ENCODE data around the gene SRC.

SRC gene

DNA sequence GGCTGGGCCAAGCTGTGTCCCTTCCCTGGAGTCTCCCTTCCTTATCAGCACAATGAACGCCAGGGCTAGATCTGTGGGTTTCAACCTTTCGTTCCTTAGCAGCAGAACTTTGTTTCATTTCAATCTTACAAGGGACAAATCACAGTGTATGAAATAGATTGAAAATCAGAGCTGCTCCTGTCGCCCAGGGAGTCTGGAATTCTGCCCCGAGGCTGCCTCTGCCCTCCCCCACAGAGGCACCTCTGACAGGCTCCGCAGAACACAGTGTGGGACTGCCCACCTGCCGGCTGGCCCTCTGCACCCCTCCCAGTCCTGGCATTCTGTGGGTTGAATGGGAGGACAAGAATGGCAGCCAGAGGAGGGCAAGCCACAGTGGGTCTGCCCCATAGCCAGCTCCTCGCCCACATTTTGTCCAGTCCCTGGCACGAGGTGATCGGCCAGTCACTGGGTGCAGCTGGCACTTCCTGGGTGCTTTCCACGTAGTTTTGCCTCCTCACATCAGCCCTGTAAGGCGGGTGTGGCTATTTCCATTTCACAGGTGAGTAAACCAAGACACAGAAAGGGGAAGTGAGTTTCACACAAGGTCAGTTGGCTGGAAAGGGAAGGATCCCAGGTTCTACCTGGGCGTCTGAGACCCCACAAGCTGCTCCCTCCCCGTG, 30.4 kb upstream of the SRC start:
- no peak for DNase-seq

DNA sequence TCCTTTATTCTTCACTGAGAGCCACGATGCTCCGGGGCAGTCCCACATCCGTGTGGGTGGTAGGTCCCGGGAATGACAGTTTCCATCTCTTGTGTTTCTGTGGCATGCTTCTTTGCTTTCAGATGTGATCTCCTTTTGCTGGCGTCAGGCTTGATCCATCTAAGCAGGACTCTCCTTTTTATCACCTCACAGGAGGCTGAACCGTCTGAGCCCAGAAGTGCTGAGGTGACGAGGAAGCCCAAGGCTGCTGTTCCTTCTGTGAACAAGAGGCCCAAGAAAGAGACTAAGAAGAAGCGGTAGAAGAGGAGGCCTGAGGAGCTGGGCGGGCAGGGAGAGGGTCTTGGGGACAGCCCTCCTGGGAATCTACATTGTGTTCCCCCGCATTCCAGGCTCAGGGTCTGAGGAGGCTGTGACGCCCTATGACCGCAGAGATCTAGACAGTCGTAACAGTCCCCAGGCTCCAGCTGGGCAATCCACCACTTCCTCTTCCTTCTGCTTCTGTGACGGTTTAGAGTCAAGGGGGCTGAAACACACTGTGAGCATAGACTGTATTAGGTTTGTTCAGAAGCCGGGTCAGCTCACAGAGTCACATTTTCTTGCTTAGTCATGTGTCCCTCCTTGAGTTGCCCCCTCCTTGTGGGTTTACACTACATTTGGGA, 29.7 kb upstream of the SRC start:
- peak; percentile 43 for DNase-seq

DNA sequence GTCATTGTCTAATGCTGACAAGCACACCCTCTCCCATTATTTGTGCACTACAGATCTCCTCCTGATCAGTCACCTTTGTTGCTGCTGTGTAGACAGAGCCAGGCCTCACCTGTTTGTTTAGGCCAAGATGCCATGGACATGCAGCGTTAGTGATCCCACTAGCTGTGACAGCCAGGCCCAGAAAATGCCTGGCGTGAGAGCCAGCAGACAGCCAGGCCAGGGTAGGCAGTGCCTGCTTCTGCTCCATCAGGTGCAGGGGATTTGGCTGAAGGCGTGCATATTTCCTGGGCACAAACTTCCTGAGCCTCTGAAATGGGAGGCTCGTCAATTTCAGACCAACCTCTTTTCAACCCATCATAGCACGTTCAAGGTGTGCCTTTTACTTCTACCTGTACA, 29.2 kb upstream of the SRC start:
- no peak for DNase-seq

DNA sequence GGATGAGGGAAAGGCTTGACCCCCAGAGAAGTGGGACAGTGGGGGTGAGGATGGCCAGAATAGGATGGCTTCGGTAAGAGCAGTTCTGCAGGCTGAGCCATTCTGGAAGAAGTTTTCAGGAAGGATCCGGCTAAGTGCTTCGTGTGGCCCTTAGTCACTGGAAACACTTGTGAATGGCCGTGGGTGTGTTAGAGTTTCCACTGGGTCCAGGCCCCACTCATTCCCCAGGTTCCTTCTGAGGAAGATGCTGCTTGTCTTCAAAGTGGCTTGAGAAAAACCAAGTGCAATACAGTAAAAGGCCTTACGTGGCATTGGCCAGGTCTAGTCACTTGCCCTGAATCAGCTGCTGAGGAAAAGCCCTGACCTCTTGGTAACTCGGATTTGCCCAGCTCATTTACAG, 28.6 kb upstream of the SRC start:
- no peak for DNase-seq

DNA sequence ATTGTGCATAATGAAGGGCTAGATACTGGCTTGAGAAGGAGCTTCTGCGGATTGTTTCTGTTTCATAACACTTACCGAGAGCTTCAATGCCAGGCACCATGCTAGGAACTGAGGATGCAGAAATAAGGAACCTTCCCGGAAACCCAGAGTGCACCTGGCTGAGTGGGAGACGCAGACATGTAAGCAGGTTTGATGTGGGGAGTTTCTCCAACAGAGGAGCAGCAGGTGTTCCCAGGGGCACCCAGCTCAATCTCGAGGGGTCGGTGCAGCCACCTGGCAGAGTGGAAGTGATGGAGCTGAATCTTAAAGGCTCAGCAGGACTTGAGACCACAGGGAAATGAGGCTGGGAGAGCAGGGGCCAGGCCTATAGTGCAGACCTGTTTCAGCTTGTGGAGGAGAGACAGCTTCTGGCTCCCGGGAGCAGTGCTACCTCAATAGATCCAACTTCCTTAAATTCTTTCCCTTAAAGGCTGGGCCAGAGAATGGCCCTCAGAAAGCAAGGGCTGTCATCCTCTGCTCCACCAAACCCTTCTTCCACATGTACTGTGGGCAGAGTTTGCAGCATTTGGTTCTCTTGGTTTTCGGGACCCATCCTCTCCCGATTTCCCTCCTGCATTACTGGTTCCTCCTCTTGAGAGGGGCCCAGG, 27.8 kb upstream of the SRC start:
- no peak for DNase-seq

DNA sequence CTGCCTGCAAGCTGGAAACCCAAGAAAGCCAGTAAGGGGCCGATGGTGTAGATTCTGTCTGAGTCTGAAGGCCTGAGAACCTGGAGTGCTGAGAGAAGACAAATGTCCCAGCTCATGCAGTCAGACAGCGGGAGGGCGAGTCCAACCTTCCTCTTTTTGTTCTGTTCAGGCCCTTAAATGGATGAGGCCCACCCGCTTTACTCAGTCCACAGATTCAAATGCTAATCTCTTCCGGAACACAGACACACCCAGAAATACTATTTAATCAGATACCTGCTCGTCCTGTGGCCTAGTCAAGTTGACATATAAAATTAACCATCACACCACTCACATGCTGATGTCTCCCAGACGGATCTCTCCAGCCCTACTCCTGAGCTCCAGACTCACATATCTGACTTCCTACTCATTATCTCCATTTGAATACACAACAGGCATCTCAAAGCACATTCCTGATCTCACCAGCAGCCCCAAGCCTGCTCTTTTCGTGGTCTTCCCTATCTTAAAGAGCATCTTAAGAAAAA, 26.7 kb upstream of the SRC start:
- DNase-seq = no peak

DNA sequence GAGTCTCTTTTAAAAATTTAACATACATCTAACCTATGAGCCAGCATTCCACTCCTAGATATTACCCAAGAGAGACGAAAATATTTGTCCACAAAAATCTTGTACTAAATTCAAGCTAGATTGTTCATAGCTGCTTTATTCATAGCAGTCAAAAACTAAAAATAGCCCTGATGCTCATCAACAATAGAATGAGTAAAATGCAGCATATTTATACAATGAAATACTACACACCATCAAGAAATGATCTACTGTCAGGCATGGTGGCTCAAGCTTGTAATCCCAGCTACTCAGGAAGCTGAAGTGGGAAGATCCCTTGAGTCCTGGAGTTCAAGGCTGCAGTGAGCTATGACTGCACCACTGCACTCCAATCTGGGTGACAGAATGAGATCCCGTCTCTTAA, 22.0 kb upstream of the SRC start:
- no peak for DNase-seq

DNA sequence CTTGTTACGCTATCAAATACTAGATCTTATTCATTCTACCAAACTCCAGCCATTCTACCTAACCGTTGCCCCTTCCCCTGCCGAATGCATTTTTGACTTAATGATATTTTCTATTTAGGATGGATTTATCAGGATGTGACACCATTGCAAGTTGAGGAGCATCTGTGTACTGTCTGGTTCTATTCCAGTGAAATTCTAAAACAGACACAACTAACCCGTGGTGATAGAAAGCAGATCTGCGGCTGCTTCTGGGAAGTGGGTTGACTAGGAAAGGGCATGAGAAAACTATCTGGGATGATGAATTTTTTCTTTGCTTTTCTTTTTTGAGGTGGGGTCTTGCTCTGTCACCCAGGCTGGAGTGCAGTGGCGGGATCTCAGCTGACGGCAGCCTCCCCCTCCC, 20.7 kb upstream of the SRC start:
- no peak for DNase-seq

DNA sequence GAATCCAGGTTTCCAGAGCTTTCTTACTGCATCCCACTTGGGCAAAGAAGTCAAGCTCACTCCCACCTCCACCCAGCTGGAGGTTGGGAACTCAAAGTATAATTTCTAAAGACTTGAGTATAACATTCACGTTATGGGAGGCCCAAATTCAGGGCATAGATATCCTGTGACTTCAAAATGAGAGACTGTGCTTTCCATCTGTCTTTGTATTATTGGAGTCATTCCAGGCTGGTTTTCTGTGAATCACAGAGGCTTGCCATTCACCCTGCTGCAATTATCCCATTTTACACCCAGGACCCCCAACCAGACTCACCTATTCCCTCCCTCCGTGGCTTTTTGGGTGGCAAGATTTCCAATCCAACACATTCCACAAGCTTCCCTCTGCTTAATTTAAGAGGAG, 19.3 kb upstream of the SRC start:
- DNase-seq = no peak

DNA sequence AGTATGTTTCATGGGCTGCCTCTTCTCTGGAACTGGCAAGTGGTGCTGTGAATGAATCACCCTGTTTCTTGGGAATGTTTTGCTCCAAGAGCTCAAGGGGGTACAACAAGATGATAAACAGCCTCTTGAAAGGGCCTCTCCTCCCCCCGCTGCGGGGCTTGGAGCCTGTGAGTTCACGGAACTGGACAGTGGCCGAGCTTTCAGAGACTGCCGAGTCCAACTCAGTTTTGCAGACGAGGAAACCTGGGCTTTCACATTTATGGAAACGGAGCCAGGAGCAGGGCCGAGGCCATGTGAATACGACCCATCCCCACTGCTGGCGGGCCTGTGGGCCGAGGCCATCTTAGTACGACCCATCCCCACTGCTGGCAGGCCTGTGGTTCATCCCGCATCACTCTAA, 18.2 kb upstream of the SRC start:
- no peak for DNase-seq

DNA sequence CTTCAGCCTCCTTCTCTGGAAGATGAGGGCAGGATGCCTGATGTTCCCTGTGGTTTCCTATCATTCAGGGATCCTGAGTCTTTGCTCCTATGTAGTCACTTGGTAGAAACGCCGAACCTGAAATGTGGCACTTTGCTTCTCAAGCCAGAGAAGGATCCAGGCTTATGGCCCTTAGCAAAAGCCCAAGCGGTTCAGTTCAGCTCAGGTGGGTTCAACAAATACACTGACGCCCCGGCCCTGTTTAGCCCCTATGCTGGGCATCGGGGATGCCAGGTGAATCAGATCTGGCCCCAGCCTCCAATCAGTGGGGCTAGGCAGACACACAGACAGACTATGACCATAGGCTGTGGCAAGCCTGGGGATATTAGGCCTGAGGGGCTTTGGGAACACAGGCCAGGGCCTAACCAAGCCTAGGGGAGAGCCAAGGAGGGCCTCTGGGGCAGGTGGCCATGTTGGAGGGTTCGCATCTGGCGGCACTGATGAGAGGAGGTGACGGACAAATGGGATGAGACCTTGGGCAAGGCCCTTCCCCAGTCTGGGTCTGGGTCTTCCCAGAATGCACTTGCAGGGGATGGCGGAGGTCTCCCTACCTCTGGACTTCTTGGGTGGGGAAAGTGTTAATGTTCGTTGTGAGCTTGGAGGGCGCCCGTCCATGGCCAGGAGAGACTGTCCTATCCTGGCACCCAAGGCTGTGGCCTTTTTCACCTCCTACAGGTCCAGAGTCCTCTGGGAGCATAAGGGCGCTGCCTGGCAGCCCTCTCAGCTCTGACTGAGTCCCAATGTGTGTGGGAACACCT, 17.6 kb upstream of the SRC start:
- DNase-seq = no peak

DNA sequence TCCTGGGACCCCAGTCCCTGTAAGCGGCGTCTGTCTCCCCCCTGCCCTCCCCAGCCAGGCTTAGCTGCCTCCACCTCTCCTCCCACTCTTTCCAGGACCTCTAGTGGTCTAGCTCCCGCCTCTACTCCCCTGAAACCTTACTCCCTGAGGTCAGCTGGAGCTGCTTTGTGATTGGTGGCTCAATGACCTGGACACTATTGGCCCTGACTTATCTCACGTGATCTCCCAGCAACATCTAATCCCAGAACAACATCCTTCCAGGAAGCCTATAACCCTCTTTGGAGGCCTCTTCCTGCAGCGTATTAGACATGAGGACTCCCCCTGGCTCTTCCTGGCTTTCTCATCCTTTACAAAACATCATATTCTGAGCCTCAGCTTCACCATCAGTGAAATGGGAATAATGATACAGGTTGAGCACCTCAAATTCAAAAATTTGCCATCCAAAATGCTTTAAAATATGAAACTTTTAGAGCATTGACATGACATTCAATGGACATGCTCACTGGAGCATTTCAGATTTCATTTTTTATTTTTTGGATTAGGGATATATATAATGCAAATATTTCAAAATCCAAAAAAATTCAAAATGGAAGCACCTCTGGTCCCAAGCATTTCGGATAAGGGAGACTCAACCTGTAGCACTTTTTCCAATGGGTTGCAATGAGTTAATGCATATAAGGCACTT, 16.3 kb upstream of the SRC start:
- DNase-seq = no peak

DNA sequence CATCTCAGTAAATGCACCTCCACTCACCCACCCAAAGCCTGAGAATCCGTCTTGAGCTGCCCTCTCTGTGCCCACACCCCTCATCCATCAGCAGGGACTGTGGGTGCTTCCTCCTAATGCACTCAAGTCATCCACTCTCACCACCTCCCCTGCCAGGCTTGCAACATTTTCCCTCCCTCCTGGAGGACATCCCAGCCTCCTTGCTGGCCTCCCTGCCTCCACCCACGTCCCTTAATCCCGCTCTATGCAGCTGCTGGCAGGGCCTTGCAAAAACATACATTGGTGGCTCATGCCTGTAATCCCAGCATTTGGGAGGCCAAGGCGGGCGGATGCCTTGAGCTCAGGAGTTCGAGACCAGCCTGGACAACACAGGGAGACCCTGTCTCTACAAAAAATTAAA, 15.6 kb upstream of the SRC start:
- no peak for DNase-seq

DNA sequence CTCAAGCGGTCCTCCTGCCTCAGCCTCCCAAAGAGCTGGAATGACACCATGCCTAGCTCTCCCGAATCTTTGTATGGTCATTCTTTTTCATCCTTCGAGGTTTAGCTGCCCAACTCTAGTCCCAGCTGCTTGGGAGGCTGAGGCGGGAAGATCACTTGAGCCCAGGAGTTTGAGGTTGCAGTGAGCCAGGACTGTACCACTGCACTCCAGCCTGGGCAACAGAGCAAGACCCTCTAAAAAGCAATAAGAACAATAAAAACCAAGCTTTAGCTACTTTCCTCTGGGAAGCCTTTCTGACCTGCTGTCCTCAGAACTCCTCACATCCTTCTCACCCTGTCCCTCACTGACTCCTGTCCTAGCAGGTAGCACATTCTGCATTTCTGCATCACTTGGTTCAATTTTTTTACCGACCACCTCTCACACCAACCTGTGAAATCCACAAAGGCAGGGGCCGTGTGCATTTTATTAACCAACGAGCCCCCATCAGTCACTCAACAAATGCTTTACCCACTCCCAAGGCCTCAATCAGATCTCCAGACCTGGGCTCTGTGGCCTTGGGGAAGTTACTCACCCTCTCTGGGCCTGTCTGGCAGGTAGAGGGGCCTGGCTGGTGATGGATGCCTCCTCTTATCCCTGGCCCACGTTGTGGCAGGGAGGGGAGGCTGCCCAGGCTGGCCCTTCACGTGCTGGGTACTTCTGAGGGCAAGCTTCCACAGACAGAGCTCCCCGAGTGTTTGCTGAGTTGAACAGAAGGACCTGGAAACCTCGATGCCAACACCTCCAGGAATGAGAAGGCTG, 14.7 kb upstream of the SRC start:
- no peak for DNase-seq

DNA sequence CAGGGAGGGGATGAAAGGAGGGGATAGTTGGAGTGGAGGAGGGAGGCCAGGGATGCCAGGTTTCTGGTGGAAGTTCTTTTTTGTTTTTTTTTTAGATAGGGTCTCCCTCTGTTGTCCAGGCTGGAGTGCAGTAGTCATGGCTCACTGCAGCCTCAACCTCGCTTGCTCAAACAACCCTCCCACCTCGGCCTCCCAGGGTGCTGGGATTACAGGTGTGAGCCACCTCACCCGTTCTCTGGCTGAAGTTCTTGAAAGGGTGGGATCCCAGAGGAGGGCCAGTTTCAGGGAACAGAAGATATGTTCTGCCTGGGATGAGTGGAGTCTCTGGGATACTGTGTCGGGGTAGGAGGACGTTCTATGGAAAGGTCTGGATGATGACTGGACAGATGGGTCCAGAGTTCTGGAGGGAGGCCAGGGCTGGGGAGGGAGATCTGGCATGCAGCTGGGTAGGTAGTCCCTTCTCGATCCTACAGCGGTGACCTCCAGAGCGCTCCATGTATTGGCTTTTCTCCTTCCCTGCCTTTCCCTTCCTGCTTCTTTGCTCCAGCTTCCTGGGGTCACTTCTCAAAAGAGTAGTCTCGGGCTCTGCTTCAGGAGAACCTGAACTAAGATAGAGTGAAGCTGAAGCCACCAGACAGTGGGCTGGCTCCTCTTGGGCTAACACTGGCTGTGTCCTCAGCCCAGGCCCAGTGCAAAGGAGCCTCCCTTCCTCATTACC, 12.7 kb upstream of the SRC start:
- no peak for DNase-seq

DNA sequence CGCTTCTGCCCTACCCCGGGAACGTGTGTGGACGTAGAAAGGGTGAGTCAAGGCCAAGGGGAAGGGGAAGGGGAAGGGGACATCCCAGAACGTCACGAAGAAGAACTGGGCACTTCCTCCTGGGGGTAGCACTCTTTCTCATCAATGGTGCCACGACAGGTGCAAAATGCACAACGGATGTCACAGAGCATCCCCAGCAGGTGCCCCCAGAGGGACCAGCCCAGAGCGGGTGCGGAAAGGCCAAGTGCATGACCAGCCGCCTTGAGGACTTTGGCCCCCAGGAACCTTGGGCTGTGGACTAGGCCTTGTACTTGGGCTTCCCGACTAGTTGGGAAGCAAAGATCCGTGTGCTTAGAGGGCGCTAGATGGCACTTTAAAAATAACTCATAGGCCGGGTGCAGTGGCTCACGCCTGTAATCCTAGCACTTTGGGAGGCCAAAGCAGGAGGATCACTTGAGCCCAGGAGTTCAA, 12.1 kb upstream of the SRC start:
- DNase-seq = no peak

DNA sequence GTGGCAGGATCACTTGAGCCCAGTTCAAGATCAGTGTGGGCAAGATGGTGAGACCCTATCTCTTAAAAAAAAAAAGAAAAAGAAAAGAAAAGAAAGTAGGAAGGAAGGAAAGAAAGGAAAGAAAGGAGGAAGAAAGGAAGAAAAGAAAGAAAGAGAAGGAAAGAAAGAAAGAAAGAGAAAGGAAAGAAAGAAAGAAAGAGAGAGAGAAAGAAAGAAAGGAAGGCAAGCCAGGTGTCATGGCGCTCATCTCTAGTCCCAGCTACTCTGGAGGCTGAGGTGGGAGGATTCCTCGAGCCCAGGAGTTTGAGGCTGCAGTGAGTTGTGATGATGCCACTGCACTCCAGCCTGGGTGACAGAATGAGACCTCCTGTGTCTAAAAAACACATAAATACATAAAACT, 11.5 kb upstream of the SRC start:
- DNase-seq = no peak

DNA sequence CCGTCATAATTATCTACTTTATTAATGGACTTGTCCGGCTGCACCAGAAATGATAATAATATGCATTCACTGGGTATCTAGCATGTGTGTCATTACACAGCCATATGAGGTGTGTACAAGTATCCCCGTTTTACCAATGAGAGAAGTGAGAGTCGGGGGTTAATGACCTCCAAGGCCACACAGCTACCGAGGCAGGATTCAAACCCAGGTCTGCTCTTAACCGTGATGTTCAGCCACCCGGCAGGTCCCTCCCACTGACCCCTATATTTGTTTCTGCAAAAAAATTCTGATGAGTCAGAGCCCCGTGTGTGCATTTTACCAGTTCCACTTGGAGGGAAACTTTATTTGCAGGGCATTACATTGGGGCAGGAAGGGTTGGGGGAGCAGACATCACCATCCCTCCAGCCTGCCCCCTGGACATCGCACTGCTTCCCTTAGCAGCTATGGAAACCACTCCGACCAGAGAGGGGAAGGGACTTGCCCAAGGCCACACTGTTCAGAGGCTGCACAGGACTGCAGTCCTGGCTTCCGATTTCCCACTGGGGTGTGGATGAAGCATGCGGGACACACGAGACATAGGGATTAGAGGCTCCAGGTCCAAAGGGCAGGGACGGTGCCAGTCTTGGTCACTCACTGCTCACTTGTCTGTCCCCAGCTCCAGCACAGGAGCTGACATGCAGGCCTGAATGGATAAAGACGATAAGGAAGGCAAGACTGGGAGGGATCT, 10.1 kb upstream of the SRC start:
- no peak for DNase-seq

DNA sequence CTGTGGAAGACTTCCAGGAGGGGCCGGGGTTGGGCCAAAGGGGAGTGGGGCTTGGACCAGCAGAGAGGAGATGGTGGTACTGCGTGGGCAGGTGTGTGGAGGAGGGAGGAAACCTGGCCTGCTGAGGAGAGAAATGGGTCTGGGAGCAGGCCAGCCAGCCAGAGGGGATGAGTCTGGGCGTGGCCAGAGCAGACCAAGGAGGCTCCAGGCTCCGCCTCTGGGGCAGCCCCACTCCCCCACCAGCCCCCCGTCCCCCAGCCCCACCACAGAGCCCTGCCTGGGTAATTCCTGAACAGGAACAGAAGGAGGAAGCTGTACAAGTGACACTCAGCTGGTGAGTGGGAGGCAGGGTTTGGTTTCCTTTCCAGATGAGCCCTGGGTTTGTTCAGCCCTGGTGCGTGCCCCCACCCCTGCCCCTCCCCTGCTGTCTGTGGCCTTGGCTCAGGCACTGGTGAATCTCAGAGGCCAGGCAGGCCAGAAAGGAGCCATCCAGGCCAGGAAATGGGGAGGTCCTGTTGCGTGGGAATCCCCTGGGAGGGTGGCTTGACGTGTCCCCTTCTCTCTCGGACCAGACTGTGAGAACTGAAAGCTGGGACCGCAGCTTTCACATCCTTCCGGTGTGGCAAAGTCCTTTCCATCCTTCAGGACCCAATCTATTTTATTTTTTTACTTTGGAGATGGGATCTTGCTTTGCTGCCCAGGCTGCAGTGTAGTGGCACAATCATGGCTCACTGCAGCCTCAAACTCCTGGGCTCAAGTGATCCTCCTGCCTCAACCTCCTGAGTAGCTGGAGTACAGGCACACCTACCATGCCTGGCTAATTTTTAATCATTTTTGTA, 9.4 kb upstream of the SRC start:
- no peak for DNase-seq

All from hematopoietic multipotent progenitor cell treated with erythropoietin and hydrocortisone succinate and interleukin-3 and kit ligand, for 8 days (in vitro differentiated cells).